Measurements from ENCODE around the gene MKS1. TPM values are rescaled to one million over a fixed set of nuclear protein-coding genes. Genes with fewer than 3 reads are reported as not detected.

MKS1 gene
- total and polyA plus RNA-seq, 10 of the 15 experiments (the other 5 are each of a cell fraction or from before 2014, with no cell fraction given), result 5.7 to 21.4 (median 13.9) TPM

DNA sequence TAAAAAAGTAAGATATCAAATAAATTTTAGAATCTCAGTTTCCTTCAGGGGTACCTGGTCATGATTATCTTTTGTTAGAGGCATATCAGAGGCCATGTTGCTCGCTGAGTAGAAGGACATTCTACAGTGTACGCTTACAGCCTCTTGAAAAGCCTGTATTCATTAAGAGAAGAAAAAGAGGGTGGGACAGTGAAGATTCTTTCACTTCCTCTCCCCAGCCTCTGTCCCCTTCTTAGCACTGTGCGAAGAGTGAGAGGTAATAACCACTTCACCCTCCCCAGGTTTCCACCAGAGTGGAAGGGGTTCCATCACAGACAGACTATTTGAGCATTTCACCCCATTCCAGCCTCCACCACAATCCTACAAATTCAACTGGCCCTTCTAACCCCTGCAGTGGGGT, 14.5 kb upstream of the MKS1 start (continued):
- TF ChIP-seq DPF2 (IDR thresholded peaks at IDR 0.05) (no peak), BRCA1 (IDR thresholded peaks at IDR 0.05; ENCODE audit: low read depth, low read length) (no peak), POLR2AphosphoS5 (IDR thresholded peaks at IDR 0.05; ENCODE audit: low read length) (no peak), NFYB (IDR thresholded peaks at IDR 0.05; ENCODE audit: insufficient read depth, low read depth, low read length) (no peak), RAD51 (IDR thresholded peaks at IDR 0.05) (0 out of 2 replicates have a peak, but pooled peaks have one; percentile 6), MTA3 (IDR thresholded peaks at IDR 0.05; ENCODE audit: borderline replicate concordance, low read length) (no peak), CREM (IDR thresholded peaks at IDR 0.05; ENCODE audit: low read depth) (no peak), KAT2A (conservative IDR thresholded peaks at IDR 0.05; ENCODE audit: control insufficient read depth, low read depth, low read length) (no peak), ZSCAN29 (IDR thresholded peaks at IDR 0.05) (no peak), BACH1 (IDR thresholded peaks at IDR 0.05; ENCODE audit: borderline replicate concordance) (no peak), HDGF (IDR thresholded peaks at IDR 0.05) (0 out of 2 replicates have a peak, but pooled peaks have one; percentile 39), HDAC6 (IDR thresholded peaks at IDR 0.05; ENCODE audit: unreplicated experiment) (no peak), YY1 (IDR thresholded peaks at IDR 0.05; ENCODE audit: low read depth, low read length) (no peak), RAD21 (IDR thresholded peaks at IDR 0.05; ENCODE audit: insufficient read depth, low read depth, low read length) (no peak), MTA2 (IDR thresholded peaks at IDR 0.05; ENCODE audit: low read depth) (peak; percentile 18; the same call in 1 of the 2 replicates), EED (IDR thresholded peaks at IDR 0.05; ENCODE audit: low read depth) (no peak), CBFB (IDR thresholded peaks at IDR 0.05; ENCODE audit: low read depth) (no peak)
- TF ChIP-seq, protein P1, sequence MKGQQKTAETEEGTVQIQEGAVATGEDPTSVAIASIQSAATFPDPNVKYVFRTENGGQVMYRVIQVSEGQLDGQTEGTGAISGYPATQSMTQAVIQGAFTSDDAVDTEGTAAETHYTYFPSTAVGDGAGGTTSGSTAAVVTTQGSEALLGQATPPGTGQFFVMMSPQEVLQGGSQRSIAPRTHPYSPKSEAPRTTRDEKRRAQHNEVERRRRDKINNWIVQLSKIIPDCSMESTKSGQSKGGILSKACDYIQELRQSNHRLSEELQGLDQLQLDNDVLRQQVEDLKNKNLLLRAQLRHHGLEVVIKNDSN (IDR thresholded peaks at IDR 0.05; ENCODE audit: borderline replicate concordance, extremely low read length, insufficient read depth, low read depth, low read length), result no peak
- TF ChIP-seq, protein P2, sequence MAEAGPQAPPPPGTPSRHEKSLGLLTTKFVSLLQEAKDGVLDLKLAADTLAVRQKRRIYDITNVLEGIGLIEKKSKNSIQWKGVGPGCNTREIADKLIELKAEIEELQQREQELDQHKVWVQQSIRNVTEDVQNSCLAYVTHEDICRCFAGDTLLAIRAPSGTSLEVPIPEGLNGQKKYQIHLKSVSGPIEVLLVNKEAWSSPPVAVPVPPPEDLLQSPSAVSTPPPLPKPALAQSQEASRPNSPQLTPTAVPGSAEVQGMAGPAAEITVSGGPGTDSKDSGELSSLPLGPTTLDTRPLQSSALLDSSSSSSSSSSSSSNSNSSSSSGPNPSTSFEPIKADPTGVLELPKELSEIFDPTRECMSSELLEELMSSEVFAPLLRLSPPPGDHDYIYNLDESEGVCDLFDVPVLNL (IDR thresholded peaks at IDR 0.05; ENCODE audit: low read depth, low read length), result no peak
- TF ChIP-seq, protein P3, sequence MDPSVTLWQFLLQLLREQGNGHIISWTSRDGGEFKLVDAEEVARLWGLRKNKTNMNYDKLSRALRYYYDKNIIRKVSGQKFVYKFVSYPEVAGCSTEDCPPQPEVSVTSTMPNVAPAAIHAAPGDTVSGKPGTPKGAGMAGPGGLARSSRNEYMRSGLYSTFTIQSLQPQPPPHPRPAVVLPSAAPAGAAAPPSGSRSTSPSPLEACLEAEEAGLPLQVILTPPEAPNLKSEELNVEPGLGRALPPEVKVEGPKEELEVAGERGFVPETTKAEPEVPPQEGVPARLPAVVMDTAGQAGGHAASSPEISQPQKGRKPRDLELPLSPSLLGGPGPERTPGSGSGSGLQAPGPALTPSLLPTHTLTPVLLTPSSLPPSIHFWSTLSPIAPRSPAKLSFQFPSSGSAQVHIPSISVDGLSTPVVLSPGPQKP (IDR thresholded peaks at IDR 0.05; ENCODE audit: low read depth, low read length), result no peak
- TF ChIP-seq, protein P4, sequence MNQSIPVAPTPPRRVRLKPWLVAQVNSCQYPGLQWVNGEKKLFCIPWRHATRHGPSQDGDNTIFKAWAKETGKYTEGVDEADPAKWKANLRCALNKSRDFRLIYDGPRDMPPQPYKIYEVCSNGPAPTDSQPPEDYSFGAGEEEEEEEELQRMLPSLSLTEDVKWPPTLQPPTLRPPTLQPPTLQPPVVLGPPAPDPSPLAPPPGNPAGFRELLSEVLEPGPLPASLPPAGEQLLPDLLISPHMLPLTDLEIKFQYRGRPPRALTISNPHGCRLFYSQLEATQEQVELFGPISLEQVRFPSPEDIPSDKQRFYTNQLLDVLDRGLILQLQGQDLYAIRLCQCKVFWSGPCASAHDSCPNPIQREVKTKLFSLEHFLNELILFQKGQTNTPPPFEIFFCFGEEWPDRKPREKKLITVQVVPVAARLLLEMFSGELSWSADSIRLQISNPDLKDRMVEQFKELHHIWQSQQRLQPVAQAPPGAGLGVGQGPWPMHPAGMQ (IDR thresholded peaks at IDR 0.05; ENCODE audit: borderline replicate concordance), result no peak
- TF ChIP-seq, protein P5, sequence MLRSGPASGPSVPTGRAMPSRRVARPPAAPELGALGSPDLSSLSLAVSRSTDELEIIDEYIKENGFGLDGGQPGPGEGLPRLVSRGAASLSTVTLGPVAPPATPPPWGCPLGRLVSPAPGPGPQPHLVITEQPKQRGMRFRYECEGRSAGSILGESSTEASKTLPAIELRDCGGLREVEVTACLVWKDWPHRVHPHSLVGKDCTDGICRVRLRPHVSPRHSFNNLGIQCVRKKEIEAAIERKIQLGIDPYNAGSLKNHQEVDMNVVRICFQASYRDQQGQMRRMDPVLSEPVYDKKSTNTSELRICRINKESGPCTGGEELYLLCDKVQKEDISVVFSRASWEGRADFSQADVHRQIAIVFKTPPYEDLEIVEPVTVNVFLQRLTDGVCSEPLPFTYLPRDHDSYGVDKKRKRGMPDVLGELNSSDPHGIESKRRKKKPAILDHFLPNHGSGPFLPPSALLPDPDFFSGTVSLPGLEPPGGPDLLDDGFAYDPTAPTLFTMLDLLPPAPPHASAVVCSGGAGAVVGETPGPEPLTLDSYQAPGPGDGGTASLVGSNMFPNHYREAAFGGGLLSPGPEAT (IDR thresholded peaks at IDR 0.05; ENCODE audit: low read depth), result 0 out of 2 replicates have a peak, but pooled peaks have one; percentile 33
- TF ChIP-seq, protein P6, sequence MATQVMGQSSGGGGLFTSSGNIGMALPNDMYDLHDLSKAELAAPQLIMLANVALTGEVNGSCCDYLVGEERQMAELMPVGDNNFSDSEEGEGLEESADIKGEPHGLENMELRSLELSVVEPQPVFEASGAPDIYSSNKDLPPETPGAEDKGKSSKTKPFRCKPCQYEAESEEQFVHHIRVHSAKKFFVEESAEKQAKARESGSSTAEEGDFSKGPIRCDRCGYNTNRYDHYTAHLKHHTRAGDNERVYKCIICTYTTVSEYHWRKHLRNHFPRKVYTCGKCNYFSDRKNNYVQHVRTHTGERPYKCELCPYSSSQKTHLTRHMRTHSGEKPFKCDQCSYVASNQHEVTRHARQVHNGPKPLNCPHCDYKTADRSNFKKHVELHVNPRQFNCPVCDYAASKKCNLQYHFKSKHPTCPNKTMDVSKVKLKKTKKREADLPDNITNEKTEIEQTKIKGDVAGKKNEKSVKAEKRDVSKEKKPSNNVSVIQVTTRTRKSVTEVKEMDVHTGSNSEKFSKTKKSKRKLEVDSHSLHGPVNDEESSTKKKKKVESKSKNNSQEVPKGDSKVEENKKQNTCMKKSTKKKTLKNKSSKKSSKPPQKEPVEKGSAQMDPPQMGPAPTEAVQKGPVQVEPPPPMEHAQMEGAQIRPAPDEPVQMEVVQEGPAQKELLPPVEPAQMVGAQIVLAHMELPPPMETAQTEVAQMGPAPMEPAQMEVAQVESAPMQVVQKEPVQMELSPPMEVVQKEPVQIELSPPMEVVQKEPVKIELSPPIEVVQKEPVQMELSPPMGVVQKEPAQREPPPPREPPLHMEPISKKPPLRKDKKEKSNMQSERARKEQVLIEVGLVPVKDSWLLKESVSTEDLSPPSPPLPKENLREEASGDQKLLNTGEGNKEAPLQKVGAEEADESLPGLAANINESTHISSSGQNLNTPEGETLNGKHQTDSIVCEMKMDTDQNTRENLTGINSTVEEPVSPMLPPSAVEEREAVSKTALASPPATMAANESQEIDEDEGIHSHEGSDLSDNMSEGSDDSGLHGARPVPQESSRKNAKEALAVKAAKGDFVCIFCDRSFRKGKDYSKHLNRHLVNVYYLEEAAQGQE (IDR thresholded peaks at IDR 0.05; ENCODE audit: low read depth, low read length), result no peak

All from GM12878 (cell line).